ENCODE results near the gene RFWD3. TPM values are rescaled to one million over a fixed set of nuclear protein-coding genes. Genes with fewer than 3 reads are reported as not detected.

Gene RFWD3
- polyA plus RNA-seq, 1 experiment: 13.4 TPM

DNA sequence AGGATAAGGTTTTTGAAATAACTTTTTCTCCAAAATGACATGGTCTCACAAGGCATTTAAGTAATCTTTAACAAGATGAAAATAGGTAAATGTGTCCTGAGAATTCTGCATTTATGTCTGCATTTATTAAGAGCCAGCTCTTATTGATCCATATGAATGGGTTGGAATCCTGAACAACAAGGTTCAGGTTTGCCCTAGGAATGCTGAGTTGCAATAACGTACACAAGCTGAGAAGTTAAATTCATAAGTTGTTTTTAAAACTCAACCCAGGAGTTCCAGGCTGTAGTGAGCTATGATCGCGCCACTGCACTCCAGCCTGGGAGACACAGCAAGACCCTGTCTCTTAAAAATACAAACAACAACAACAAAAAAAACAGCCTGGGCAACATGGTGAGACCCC is 87.8 kb downstream of the RFWD3 start:
- POLR2A ChIA-PET: interaction anchor here (0.6 to 1.4 kb wide), 2 partner anchors 28 to 70 kb away, joined by 6 to 15 read pairs; partner anchors contain the start of gene GLG1

GRCh38 chr16:74578433-74578832 is 88.2 kb downstream of the RFWD3 start:
- no peak overlapping the region for H3K27ac ChIP-seq (ENCODE audit: low read depth, low read length)
- no peak for TF ChIP-seq CTCF (IDR thresholded peaks at IDR 0.05; ENCODE audit: low read depth, low read length)
- no peaks in the 10 kb centered on the region for H3K27me3 ChIP-seq (ENCODE audit: control insufficient read depth, insufficient read depth, low read length)
- no peaks in the 10 kb centered on the region for H3K9me3 ChIP-seq (ENCODE audit: control insufficient read depth, insufficient read depth, low read length)
- H3K4me3 ChIP-seq (ENCODE audit: low read depth, low read length): no peak overlapping the region
- ChIA-PET POLR2A (interaction anchor here (0.6 to 1.4 kb wide), 2 partner anchors 28 to 69 kb away, joined by 6 to 15 read pairs; partner anchors contain the start of gene GLG1), CTCF (interaction anchor here (1.4 kb wide), 1 partner anchor 44 kb away, joined by 3 read pairs; no protein-coding TSS in a partner anchor)
- no peak for DNase-seq (ENCODE audit: low read depth, low spot score)

More for the DNA sequence above, 87.8 kb downstream of the RFWD3 start:
- H3K9me3 ChIP-seq (ENCODE audit: control insufficient read depth, insufficient read depth, low read length): no peaks in the 10 kb centered on the region
- H3K27ac ChIP-seq (ENCODE audit: low read depth, low read length): no peak overlapping the region
- no peaks in the 10 kb centered on the region for H3K27me3 ChIP-seq (ENCODE audit: control insufficient read depth, insufficient read depth, low read length)
- no peak for DNase-seq (ENCODE audit: low read depth, low spot score)
- TF ChIP-seq CTCF (IDR thresholded peaks at IDR 0.05; ENCODE audit: low read depth, low read length): no peak
- no peak overlapping the region for H3K4me3 ChIP-seq (ENCODE audit: low read depth, low read length)
- CTCF ChIA-PET: no interaction called here

- no peak for TF ChIP-seq CTCF (IDR thresholded peaks at IDR 0.05; ENCODE audit: low read depth, low read length)
- ChIA-PET CTCF (interaction anchor here (0.5 to 1.4 kb wide), 2 partner anchors 11 to 45 kb away, joined by 3 to 4 read pairs; no protein-coding TSS in a partner anchor), POLR2A (interaction anchor here (0.6 to 1.4 kb wide), 2 partner anchors 29 to 78 kb away, joined by 3 to 6 read pairs; partner anchors contain the start of gene GLG1)
- no peak overlapping the region for H3K4me3 ChIP-seq (ENCODE audit: low read depth, low read length)
- no peaks in the 10 kb centered on the region for H3K9me3 ChIP-seq (ENCODE audit: control insufficient read depth, insufficient read depth, low read length)
- peak; percentile 34 for DNase-seq (ENCODE audit: low read depth, low spot score)
- peak overlapping the region; percentile 54 for H3K27ac ChIP-seq (ENCODE audit: low read depth, low read length)
- H3K27me3 ChIP-seq (ENCODE audit: control insufficient read depth, insufficient read depth, low read length): no peaks in the 10 kb centered on the region
Observed at GRCh38 chr16:74577882-74578366, 88.8 kb downstream of the RFWD3 start.

DNA sequence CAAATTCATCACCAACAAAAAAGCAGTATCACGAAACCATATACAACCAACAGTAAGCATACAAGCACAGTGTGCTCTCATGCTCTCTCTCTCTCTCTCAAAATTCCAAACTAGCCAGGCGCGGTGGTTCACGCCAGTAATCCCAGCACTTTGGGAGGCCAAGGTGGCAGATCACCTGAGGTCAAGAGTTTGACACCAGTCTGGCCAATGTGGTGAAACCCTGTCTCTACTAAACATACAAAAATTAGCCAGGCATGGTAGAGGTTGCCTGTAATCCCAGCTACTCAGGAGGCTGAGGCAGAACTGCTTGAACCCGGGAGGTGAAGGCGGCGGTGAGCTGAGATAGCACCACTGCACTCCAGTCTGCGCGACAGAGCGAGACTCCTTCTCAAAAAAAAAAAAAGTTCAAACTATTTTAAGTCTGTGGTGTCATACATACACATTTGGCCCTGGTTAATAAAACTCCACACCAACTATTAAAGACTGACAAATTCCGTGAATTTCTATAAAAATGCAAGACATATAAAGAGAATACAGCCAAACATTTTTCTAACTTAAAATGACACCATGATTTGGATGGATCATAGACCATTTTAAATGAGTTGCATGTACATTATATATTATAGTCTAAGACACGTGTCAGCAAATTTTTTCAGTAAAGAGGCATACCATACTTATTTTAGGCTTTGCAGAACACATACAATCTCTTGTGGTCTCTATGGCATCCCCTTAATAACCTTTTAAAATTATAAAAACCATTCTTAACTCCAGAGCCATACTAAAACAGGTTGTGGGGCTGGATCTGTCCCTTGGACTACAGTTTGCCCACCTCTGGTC is 90.7 kb downstream of the RFWD3 start:
- Histone ChIP-seq H3K27me3 (ENCODE audit: control insufficient read depth, insufficient read depth, low read length) (no peaks in the 10 kb centered on the region), H3K4me3 (ENCODE audit: low read depth, low read length) (no peak overlapping the region), H3K27ac (ENCODE audit: low read depth, low read length) (no peak overlapping the region), H3K9me3 (ENCODE audit: control insufficient read depth, insufficient read depth, low read length) (no peaks in the 10 kb centered on the region)
- POLR2A ChIA-PET: no interaction called here
- CTCF ChIA-PET: interaction anchor here (1.2 kb wide), 1 partner anchor 47 kb away, joined by 5 read pairs; no protein-coding TSS in a partner anchor
- DNase-seq (ENCODE audit: low read depth, low spot score): no peak
- TF ChIP-seq CTCF (IDR thresholded peaks at IDR 0.05; ENCODE audit: low read depth, low read length): no peak

Measured in AG04450 (cell line).